Brain microvascular endothelial cell (primary cell): ENCODE measurements around the gene TGFBR1.

ENCODE experiments used
- DNase-seq: peaks from one replicate; pipeline ENCODE4 v3.0.0-alpha.2; 2020
- H3K27ac ChIP-seq: fragments of 250-450 bp; sonication (Bioruptor Pico); 2 replicates; pipeline ENCODE4 v1.5.1; 2020; ENCODE audit warnings: mild to moderate bottlenecking, moderate library complexity
- H3K27me3 ChIP-seq: fragments of 250-450 bp; sonication (Bioruptor Pico); replicated peaks from 2 replicates; pipeline ENCODE4 v1.5.1; 2020; ENCODE audit warnings: mild to moderate bottlenecking
- H3K36me3 ChIP-seq: fragments of 250-450 bp; sonication (Bioruptor Pico); replicated peaks from 2 replicates; pipeline ENCODE4 v1.5.1; 2020; ENCODE audit warnings: mild to moderate bottlenecking
- H3K4me3 ChIP-seq: 2 replicates; pipeline ENCODE4 v1.5.1; 2011; ENCODE audit warnings: low read depth, mild to moderate bottlenecking, control low read depth, low read length, moderate library complexity
- in situ Hi-C: cut with HindIII; loops from 2 replicates; pipeline ENCODE4 v1.10.0; 2017; ENCODE audit warnings: low sequenced_read_pairs, low pct_ligation_motif_present
- TF ChIP-seq, protein P1 (sequence below): IDR thresholded peaks from 2 replicates; pipeline ENCODE4 v1.5.1; 2011; ENCODE audit warnings: low read depth, mild to moderate bottlenecking, moderate library complexity, low read length, control low read depth, inconsistent platforms; ENCODE audit errors: missing control alignments

TGFBR1 gene

DNA sequence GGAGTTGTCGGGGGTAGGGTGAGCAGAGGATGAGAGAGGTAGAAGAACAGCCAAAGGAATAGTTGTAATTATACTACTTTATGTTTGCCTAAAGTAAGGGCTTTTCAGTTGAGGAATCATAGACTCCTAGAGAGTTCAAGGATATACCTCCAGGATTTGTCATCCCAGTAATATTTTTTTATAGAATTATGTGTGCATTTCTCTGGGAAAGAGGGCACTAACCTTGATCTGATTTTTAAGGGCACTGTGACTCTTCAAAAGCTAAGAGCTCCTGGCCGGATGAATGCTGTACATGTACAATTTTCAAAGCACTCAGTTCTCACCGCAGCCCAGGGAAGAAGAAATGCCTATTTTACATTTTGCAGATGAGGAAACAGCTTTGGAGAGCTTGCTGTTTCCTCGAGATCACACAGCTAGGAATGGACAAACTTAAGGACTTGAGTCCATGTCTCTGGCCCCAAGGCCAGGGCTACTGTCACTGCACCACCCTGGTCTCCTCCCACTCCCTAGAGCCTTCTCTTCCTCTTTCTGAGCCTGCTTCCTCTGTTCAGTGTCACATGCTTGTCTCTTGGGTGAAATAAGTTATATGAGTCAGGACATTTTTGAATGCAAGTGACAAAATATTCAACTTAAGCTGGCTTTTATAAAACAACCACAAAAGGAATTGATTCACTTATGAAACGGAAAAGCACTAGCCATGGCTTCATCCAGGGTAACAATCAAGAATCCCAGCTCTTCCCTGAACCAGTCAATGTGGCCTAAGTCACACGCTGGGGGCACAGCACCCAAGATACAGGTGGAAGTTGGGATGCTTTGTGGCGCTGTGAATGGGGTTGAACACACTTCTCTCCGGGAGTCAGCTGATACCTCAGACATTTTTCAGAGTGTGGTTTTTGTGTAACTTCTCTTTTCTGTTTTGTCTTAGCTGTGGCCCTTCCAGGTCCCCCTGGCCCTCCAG lies 45.7 kb upstream of the TGFBR1 start:
- DNase-seq = no peak
- Histone ChIP-seq H3K4me3 (no peak overlapping the region), H3K27me3 (no peaks in the 10 kb centered on the region), H3K36me3 (no peaks in the 10 kb centered on the region), H3K27ac (peak overlapping the region; percentile 95)
- TF ChIP-seq, protein P1, sequence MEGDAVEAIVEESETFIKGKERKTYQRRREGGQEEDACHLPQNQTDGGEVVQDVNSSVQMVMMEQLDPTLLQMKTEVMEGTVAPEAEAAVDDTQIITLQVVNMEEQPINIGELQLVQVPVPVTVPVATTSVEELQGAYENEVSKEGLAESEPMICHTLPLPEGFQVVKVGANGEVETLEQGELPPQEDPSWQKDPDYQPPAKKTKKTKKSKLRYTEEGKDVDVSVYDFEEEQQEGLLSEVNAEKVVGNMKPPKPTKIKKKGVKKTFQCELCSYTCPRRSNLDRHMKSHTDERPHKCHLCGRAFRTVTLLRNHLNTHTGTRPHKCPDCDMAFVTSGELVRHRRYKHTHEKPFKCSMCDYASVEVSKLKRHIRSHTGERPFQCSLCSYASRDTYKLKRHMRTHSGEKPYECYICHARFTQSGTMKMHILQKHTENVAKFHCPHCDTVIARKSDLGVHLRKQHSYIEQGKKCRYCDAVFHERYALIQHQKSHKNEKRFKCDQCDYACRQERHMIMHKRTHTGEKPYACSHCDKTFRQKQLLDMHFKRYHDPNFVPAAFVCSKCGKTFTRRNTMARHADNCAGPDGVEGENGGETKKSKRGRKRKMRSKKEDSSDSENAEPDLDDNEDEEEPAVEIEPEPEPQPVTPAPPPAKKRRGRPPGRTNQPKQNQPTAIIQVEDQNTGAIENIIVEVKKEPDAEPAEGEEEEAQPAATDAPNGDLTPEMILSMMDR = no peak
- in situ Hi-C loops = no loop called here

DNA sequence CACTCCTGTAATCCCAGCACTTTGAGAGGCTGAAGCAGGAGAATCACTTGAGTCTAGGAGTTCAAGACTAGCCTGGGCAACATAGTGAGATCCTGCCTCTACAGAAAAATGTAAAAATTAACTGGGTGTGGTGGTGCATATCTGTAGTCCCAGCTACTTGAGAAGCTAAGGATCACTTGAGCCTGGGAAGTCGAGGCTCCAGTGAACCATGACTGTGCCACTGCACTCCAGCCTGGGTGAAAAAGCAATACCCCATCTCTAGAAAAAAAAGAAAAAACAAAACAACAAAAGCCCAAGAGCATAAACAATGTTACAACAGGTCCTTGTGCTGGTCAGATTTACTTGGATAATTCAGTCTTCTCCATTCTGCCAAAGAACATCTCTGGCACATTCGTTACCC lies 44.3 kb upstream of the TGFBR1 start:
- in situ Hi-C loops = no loop called here
- TF ChIP-seq, protein P1 = no peak

DNA sequence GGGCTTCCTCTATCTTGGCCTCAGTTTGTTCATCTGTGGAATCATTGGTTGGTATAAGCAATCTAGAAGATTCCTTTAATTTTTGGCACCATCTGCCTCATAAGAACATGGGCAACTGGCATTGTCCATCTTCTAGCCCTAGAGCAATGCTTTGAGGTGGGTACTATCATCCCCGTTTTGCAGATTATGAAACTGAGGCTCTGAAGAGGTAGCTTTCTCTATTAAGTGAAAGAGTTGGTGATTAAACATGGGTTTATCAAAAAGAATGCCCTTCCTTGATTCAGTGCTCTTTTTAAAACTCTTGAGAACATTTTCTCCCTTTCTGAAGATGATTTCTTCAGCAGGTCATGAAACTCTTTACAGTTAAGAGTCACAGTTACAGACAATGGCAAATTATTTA lies 42.4 kb upstream of the TGFBR1 start:
- H3K4me3 ChIP-seq = no peak overlapping the region
- in situ Hi-C loops = no loop called here
- DNase-seq = no peak
- TF ChIP-seq, protein P1 = no peak
- H3K36me3 ChIP-seq = no peaks in the 10 kb centered on the region
- H3K27ac ChIP-seq = no peak overlapping the region
- no peaks in the 10 kb centered on the region for H3K27me3 ChIP-seq

More for the DNA sequence above, 44.3 kb upstream of the TGFBR1 start:
- Histone ChIP-seq H3K4me3 (no peak overlapping the region), H3K27me3 (no peaks in the 10 kb centered on the region), H3K36me3 (no peaks in the 10 kb centered on the region), H3K27ac (no peak overlapping the region)
- no peak for DNase-seq

DNA sequence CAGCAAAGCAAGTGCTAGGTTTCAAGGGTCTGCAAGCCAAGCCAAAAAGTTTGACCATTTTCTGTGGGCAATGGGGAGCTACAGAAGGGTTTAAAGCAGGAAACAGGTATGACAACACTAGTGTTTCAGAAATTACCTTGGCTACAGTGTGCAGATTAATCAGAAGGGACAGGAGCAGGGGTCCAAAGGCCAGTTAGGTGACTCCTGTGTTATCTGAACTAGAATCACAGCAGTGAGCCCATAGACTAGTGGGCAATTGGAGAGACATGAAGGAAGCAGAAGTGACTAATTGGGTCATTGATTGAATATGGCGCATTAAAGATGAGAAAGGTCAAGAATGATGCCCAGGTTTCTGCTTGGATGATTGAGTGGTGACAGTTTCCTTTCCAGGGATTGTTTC lies 41.4 kb upstream of the TGFBR1 start:
- in situ Hi-C loops = no loop called here
- Histone ChIP-seq H3K4me3 (no peak overlapping the region), H3K36me3 (no peaks in the 10 kb centered on the region), H3K27ac (no peak overlapping the region), H3K27me3 (no peaks in the 10 kb centered on the region)
- DNase-seq = no peak
- TF ChIP-seq, protein P1 = no peak

DNA sequence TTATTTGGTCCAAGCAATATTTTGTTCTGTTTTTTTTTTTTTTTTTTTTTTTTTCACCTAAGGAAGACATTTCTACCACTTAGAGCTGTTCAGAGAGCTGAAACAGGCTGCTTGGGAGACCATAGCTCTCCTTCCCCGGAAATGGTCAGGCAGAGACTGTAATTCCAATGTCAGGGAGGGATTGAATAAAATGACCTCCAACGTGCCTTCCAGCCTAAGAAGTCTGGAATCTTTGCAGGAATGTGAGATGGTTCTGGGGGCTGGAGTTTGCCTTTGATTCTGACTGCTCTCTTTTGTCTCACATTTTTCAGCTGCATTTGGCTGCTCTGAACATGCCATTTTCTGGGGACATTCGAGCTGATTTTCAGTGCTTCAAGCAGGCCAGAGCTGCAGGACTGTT lies 38.3 kb upstream of the TGFBR1 start:
- DNase-seq = no peak
- Histone ChIP-seq H3K36me3 (no peaks in the 10 kb centered on the region), H3K27me3 (no peaks in the 10 kb centered on the region), H3K27ac (no peak overlapping the region), H3K4me3 (no peak overlapping the region)
- TF ChIP-seq, protein P1 = no peak
- in situ Hi-C loops = no loop called here
